ENCODE measurements around the gene TMEM9. TPM values are rescaled to one million over a fixed set of nuclear protein-coding genes. Genes with fewer than 3 reads are reported as not detected.

The TMEM9 gene
- total and polyA plus RNA-seq, 2 of the 8 experiments (the other 6 are each of a cell fraction or from before 2014, with no cell fraction given): 79.9 to 181 TPM

DNA sequence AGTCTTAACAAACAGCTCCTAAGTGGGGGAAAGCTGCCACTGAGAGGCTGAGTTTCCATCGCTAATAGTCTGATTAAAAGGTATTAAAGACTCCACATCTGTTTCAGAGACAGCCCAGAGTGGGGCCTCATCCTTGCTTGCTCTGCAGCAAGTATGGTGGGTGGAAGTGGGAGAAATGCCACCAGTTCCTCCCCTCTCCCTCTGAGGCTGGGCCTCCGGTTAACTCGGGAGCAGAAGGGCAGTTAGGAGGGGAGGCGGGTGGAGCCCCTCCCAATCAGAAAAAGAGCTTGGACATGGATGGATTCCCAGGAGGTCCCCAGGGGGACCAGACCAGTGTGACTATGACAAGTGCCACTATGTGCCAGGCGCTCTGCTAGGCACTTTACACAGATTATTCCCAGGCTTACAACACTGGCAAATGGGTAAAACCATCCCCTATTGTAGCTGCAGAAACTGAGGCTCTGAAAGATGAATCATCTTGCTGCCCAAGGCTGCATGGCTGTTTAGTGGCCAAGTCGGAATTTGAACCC, 15.9 kb downstream of the TMEM9 start (continued):
- TF ChIP-seq SRF (IDR thresholded peaks at IDR 0.05; ENCODE audit: low read depth, low read length): no peak
- TF ChIP-seq ASH2L (IDR thresholded peaks at IDR 0.05; ENCODE audit: low read length): no peak
- TF ChIP-seq CTCF (IDR thresholded peaks at IDR 0.05; ENCODE audit: control extremely low read depth in 1 of 3, insufficient read depth in 1 of 3, low read depth in 1 of 3, low read length in 3 of 3): no peak
- TF ChIP-seq RAD21 (IDR thresholded peaks at IDR 0.05 in 1 of 2, conservative IDR thresholded peaks at IDR 0.05 in 1 of 2; ENCODE audit: low read depth in 2 of 2, low read length in 2 of 2): no peak
- TF ChIP-seq JUND (IDR thresholded peaks at IDR 0.05; ENCODE audit: low read length): no peak
